Activated CD4-positive, CD25-positive, alpha-beta regulatory T cell treated with anti-CD3 and anti-CD28 coated beads, Interleukin-2, amount 50 U/mL, for 16 hours (primary cell): ENCODE results near the gene TPM4.
"Not testable (repeated sequence)": the region's sequence is repeated elsewhere in the genome, so short reads cannot be mapped to it uniquely, and the experiment has no call there.

Source experiments
- DNase-seq: peaks from one replicate; pipeline ENCODE4 v3.0.0-alpha.2; 2020; ENCODE audit warnings: low read depth, low spot score

Gene TPM4

DNA sequence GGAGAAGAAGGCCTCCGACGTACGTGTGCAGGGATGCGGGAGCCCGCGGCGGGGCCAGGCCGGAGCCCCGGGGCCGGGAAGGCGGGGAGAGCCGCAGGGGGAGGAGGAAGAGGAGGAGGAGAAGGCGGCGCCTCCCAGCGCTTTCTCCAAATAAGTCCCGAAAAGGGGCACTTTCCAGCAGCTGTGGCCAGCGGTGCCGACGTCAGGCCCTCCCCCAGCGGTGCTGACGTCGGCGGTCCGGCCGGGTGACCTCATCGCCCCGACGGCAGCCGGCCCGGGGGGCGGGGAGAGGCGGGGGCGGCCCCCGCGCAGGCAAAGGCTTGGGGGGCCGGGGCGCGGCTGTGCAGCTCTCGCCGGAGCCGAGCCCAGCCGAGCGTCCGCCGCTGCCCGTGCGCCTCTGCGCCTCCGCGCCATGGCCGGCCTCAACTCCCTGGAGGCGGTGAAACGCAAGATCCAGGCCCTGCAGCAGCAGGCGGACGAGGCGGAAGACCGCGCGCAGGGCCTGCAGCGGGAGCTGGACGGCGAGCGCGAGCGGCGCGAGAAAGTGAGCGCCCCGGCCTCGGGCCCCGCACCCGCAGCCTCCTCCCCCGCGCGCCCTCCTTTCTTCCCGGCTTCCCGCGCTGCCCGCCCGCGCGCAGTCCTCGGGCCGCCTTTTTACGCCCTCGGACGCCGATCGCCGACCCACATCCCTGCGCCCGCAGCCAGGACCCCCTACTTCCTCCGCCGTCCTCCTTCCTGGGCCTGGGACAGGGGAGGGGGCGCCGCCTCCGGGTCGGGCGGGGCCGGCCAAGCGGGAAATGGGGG lies at the start of gene TPM4:
Gene TPM4, plus strand, starts transcription at position 342 of the 804 bp plus-strand sequence. Its CDS starts 71 bp downstream, at position 413.
- DNase-seq, result peak; percentile 60

DNA sequence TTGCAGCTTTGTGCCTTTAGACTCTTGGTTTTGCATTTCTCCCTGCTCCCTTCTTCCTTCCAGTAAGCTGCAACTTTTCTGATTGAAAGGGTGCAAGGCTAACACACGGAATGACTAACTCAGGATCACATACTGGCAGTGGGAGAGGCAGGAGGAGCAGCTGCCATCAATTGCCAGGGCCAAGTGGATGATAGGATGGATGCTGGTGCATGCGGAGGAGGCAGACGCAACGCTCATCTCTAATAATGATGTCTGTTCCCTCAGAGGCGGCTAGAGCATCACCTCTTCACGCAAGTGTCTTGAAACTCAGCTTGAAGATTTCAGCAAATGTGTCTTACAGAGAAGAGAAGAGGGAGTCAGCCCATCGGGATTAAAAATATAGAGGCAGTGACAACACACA lies 49.5 kb upstream of the TPM4 start:
- DNase-seq, result no peak

DNA sequence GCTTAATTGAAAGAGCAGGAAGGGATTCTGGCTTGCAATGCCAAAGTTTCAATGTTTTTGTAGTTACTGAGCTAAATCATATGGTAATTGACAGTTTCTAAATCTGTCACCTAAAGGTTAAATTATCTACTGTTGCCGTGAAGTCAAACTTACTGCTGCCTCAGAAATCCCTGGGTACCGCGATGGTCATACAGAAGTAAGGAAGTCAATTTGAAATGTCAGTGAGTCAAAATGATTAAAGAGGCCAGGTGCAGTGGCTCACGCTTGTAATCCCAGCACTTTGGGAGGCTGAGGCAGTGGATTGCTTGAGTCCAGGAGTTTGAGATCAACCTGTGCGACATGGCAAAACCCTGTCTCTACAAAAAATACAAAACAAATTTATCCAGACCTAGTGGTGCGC lies 48.8 kb upstream of the TPM4 start:
- no peak for DNase-seq

DNA sequence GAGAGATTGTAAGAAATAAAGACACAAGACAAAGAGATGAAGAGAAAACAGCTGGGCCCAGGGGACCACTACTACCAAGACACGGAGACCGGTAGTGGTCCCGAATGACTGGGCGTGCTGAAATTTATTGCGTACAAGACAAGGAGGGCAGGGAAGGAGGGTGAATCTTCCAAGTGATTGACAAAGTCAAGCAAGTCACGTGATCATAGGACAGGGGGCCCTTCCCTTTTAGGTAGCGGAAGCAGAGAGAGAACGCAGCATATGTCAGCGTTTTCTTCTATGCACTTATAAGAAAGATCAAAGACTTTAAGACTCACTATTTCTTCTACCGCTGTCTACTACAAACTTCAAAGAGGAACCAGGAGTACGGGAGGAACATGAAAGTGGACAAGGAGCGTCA lies 46.1 kb upstream of the TPM4 start:
- not testable (repeated sequence) for DNase-seq

DNA sequence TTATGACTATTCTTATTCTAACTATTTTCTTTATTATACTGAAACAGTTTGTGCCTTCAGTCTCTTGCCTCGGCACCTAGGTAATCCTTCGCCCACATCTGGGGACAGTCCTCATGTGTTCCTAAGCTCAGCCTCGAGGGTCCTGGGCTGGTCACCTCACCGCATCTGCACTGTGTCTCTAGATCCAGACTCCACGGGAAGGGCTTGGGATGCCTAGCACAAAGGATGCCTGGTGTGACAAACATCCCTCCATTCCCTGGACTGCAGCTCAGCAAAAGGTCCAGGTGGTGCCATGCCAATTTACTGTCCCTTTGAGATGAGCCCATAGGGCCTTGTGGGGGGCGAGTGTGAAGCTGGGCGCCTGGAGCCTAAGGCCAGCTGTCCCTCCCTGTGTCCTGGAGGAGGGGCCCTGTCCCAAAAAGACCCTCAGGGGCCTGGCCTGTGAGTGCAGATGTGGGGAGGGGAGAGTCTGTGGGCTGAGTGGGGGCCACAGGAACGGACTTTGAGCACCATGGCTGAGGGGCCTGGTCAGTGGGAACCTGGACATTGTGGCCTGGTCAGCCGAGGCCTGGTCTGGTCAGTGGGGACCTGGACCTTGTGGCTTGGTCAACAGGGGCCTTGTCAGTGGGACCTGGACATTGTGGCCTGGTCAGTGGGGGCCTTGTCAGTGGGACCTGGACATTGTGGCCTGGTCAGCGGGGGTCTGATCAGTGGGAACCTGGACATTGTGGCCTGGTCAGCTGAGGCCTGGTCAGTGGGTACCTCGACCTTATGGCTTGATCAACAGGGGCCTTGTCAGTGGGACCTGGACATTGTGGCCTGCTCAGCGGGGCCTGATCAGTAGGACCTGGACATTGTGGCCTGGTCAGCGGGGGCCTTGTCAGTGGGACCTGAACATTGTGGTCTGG lies 45.1 kb upstream of the TPM4 start:
- DNase-seq, result no peak

DNA sequence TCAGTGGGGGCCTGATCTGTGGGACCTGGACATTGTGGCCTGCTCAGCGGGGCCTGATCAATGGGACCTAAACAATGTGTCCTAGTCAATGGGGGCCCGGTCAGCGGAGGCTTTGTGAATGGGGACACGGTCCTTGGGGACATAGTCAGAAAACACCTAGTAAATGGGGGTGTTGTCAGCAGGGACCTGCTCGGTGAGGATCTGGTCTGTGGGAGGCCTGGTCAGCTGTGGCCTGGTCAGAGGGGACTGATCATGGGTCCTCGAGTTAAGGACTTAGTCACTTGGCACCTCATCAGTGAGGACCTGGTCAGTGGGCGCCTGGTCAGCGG lies 44.5 kb upstream of the TPM4 start:
- no peak for DNase-seq

DNA sequence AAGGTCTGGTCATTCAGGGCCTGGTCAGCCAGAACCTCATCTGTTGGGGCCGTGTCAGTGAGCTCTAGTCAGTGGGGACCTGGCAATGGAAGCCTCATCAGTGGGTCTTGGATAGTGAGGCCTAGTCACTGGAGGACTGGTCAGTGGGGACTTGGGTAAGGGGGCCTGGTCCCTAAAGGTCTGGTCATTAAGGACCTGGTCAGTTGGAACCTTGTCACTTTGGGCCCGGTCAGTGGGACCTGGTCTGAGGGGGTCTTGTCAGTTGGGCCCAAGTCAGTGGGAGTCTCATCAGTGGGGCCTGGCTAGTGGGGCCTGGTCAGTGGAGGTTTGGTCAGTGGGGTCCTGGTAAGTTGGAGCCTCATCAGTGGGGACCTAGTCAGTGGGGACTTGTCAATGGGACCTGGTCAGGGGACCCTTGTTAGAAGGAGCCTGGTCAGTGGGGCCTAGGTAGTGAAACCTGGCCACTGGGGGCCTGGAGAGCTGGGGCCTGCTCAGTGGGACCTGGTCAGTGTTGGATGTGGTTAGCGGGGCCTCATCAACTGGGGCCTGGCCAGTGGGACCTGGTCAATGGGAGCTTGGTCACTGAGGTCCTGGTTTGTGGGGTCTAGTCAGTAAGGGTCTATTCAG lies 43.7 kb upstream of the TPM4 start:
- no peak for DNase-seq

DNA sequence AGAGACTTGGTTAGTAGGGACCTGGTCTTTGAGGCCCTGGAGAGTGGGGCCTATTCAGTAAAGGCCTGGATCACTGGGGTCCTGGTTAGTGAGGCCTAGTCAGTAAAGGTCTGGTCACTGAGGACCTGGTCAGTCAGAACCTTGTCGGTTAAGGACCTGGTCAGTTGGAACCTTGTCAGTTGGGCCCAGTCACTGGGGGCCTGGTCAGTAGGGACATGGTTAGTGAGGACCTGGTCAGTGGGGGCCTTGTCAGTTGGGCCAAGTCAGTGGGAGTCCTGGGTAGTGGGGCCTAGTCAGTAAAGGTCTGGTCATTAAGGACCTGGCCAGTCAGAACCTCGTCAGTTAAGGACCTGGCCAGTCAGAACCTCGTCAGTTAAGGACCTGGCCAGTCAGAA lies 43.2 kb upstream of the TPM4 start:
- DNase-seq, result no peak

DNA sequence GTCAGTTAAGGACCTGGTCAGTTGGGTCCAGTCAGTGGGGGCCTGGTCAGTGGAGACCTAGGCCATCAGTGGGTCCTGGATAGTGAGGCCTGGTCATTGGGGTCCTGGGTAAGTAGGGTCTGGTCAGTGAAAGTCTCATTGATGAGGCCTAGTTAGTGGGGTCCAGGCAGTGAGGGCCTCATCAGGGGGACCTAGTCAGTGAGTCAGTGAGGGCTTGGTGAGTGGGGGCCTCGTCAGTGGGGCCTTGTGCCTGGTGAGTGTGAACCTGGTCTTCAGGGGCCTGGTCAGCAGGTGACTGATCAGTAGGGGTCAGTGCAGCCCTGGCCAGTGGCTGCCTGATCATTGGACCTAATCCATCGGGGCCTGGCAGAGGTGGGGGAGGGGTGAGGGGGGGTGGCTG lies 42.6 kb upstream of the TPM4 start:
- no peak for DNase-seq

DNA sequence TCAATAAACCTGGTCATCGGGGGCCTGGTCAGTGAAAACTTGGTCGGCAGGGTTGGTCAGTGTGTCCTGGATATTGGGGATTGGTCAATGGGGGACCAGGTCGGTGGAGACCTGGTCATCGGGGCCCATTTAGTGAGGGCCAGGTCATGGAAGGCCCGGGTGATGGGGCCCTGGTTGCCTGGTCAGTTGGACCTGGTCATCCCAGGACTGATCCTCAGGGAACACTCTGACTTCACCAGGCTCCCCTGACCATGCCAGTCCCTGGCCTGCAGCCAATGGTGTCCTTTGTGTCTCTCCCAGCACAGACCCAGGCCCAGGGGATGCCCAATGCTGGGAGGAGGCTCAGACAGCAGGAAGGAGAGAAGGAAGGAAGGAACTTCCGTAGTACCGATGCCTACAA lies 42.1 kb upstream of the TPM4 start:
- DNase-seq, result no peak

DNA sequence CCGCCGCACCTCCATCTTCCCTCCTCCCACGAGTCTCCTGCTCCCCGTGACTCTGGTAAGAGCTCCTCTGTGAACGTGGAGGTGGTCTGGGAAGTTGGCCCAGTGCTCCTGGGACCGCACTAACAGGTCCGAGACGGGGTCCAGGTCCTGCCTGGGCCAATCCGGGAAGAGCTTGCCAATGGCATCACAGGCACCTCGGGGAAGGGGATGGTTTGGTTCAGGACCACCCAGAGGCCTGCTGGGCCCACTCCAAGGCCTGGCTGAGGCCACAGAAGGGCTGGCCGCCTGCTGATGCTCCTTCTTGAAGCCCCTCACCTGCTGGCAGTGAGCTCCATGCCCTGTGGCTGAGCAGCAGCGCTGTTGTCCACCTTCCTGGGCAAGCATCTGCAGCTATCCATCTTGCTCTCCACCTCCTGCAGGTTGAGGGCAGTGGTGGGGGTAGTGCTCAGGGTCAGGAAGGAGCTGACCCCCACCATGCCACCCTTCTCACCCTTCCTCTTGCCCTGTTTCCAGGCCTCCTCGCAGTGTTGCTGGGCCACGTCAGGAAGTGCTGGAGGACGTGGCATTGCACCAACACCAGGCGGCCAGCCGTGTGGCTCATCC lies 41.2 kb upstream of the TPM4 start:
- DNase-seq, result no peak

DNA sequence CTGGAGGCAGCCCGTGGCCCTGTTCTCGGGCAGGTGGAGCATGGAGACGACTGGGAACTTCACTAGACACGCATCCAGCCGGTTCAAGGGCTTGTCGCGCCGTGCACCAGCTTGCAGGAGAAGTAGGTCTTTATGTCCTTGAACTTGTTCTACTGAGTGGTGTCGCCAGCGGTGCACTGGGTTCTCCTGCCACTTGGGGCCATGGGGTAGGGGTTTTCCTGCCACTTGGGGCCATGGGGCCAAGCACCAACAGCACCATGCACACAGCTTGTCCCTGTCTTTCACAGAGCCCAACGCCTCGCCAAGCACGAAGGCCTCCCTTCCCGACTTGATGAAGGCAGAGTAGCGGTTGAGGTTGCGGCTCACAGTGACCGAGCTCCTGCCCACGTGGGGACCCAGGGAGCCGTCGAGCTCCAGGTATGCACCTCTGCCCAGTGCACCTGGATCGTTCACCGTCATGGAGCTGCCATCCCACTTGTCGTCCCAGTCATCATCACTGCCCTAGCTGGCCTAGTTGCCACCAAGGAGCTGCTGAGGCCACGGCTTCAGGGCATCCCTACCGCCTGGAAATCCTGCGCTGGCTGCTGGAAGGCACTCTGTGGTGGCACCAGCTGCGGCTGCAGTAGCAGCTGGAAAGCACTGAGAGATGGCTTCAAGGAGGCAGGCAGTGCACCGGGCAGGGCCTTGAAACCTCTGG lies 40.5 kb upstream of the TPM4 start:
- no peak for DNase-seq

DNA sequence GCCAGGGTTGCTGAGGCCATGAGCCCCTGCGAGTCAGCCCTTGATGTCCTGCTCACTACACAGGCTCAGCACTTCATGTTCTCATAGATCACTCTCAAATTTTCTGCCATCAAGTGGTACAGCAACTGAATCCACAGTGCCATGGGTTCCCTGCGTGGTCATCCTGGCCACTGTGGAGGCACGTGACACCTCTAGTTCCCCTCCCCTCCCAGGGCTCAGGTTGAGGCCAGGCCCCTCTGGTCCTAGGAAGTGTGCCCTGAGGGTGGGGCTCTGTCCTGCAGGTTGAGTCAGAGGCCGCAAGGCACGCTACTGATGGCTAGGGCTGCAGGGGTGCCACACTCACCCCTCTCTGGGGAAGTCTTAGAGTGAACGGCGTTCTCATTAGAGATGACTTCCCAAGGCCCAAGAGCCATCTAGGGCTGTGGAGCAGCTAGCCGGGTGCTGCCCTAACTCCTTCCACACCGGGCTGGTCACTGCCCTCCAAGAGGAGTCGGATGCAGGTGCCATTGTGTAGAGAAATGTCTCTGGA lies 39.8 kb upstream of the TPM4 start:
- DNase-seq, result no peak

DNA sequence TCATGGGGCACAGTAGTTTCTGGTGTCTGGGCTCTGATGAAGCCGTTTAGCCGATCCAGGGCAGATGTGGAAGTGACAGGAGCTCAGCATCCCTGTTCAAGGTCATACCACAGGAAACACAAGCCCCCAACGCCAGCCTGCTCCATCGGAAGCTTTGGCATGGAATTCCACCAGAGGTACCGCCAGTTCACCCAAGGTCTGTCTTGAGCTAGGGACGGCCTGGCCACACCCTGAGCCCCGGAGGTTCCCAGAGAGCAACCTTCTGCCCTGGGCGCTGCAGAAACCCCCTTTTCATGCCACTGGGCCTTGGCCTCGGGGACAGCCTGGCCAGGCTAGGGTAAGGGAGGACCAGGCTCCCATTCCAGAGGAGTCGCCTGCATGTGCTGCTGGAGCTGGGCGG lies 39.4 kb upstream of the TPM4 start:
- no peak for DNase-seq

DNA sequence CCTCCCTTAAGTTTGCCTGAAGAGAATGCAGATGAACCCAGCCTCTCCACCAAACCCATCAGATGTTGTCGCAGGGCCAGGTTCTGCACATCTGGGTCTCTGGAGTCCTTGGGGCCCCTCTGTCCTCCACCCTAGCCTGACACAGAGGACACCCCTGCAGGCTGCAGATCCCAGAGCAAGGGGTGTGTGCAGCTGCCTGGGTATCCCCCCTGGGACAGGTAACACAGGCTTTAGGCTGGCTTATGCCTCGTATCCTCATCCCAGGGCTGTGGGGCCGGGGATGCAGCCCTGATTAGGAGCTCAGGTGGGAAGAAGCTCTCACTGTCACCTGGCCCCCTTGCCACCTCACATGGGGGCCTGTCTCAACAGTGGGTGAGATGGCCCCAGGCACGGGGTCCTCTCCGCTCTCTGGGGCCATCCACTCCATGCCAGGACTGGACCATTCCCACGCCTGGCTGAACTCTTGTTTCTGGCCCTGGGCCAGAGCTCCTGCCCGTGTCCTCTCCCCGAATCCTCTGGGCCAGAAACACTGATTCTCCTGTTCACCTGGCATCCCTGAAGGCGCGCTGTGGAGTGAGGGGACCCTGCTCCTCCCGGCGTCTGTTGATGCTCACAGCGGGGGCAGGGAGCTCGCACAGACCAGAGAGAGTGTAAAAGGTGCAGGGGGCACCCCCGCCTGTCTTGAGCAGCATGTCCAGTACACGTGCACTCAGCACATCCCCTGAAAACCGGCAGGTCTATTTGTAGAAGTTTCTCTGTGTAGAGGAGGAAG lies 38.7 kb upstream of the TPM4 start:
- no peak for DNase-seq

DNA sequence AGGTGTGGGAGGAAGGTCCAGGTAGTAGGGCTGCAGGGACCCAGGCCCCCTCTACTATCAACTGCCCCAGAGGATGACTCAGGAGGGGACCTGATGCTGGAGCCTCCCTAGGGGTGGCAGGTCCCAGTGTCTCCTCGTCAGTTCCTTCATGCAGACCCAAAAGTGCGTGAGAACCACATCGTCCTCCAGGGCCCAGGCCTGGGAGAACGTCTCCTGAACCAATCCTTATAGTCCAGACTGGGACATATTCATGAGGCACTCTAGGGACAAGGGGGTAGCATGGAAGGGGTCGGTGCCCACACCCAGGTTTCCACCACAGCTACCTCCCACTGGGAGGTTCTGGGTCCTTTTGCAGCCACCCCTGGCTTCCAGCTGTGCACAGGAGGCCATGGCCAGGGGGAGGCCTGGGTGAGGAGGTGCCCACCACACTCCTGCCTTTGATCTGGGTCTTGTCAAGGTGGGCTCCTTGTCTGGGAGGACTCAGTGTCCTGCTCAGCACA lies 38.0 kb upstream of the TPM4 start:
- DNase-seq, result no peak

DNA sequence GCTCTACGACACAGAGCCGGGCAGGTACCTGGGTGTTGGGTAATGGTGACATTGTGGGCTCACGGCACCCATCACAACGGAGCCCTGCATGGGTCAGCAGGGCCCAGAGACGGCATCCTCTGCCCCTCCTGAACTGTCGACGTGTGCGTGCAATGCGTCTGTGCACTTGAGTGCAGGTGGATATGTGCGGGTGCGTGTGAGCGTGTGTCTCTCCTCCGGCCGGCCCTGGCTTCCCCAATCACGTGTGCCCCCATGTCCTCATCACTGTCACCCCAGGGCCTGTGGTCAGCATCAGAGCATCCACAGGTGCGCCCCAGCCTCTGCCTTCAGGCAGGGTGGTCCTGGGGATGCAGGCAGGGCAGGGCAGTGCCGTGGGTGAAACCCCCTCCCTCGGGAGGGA lies 37.2 kb upstream of the TPM4 start:
- DNase-seq, result no peak

DNA sequence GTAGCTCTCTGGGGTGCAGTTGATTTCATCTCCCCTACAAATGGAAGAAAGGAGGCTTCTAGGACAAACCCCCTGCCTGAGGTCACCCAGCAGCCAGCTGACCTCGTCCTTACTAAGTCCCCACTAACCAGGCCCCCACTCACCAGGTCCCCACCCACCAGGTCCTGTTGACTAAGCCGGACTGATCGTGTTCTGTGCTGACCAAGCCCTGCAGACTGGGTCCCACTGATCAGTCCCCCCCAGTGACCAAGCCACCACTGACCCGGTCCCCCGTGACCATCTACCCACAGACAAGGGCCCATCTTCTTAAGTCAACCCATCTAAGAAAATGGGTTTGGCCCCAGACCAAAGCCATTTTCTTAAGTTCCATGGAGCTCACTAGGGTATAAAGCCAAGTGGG lies 36.8 kb upstream of the TPM4 start:
- DNase-seq, result no peak

DNA sequence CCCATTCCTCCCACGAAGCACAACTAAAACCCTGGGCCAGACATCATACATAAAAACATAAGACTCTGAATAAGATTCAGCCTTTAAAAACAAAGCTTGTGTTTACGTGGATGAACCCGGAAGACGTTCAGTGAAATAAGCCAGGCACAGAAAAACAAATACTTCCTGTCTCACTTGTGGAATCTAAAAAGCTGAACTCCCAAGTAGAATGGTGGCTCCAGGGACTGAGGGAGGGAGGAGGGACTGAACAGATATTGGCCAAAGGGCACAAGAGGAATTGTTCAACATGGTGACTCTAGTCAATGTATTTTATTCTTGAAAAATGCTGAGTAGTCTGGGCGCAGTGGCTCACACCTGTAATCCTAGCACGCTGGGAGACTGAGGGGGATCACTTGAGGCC lies 35.7 kb upstream of the TPM4 start:
- no peak for DNase-seq

DNA sequence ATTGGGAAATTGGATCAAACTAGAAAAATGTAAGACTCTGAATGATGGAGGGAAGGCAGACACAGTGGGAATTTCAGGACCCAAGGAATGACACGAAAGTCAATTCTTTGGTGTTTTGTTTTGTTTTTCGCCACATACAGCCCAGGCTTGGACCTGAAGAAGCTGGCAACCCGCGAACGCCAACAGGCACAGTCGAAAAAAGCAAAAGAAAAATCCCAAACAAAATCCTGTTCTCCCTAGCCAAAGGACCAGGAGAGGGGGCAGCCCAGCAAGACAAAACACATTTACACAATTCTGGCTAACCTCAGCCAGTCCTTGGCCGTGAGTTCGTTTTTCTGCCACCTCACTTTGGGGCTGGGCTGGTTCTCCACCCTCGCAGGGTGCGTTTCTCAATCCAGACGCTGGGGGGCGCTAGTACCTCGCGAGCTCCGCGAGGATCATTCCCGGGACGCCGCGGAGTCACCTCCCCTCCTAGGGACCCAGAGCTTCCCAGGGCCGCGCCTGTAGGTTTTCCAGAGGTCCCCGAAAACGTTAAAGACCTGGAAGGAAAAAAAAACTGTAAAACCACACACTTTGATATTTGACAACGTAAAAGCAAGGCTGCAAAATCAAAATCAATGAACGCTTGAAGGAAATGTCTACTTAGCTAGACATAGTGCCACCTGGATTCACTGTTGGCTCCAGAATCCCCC lies 34.9 kb upstream of the TPM4 start:
- peak; percentile 59 for DNase-seq
